Upper lobe of left lung (tissue), 4 donors: ENCODE results near the gene PACSIN3.

Source experiments
- EP300 ChIP-seq, 4 donors: sonication (generic); formaldehyde crosslinking; IDR thresholded peaks; one replicate each; pipeline ENCODE4 v1.5.1; 2017; ENCODE audit warnings: antibody characterized with exemption in 4 of 4, control low read depth in 2 of 4
- POLR2A ChIP-seq, 4 donors: fragments of 450-650 bp; IDR thresholded peaks; one replicate each; pipeline ENCODE4 v1.5.1; 2016 to 2017; ENCODE audit warnings: antibody characterized with exemption in 4 of 4, mild to moderate bottlenecking in 2 of 4
- POLR2AphosphoS5 ChIP-seq, 2 donors: sonication (generic); formaldehyde crosslinking; IDR thresholded peaks; one replicate each; pipeline ENCODE4 v1.5.1; 2017; ENCODE audit warnings: antibody characterized with exemption in 2 of 2
- TF ChIP-seq, protein P1 (sequence below), 6 experiments: fragments of 450-650 bp in 4 of 6; fragments of 200-600 bp in 2 of 6; sonication (generic) in 2 of 6; IDR thresholded peaks; one replicate each; pipeline ENCODE4 v1.5.1; 2016 to 2019; ENCODE audit warnings: antibody characterized with exemption in 6 of 6

DNA sequence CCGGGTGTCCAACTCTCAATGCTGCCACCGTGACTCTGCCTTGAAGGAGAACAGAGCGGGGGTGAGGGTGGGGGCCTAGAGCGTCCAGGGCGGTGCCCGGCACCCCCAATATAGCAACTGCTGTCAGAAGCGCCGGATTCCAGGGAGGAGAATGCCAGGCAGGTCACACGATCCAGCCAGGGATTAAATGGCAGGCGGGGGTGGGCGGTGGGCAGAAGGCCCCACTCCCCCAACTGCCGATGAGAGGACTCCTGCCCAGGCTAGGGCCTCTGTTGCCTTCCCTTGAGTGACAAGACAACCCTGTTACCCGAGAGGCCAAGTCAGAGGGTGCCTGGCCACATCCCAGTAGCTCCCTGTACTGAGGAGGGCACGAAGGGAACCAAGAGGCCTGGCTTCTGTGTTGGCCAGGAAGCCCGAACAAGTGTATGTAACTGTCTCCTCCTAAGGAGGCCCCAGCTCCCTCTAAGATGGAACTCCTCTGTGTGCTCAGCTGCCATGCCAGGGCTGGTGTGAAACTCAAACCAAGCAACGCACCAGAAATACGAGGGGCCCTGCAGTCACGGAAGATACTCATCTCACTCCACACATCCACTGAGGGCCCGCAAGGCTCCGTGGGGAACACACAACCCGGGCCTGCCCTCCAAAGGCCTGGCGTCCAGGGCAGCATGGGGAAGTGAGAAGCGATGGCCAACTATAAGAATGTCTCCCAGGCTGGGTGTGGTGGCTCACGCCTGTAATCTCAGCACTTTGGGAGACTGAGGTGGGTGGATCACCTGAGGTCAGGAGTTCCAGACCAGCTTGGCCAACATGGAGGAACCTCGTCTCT, 3.0 kb downstream of the PACSIN3 start:
- TF ChIP-seq, protein P1, sequence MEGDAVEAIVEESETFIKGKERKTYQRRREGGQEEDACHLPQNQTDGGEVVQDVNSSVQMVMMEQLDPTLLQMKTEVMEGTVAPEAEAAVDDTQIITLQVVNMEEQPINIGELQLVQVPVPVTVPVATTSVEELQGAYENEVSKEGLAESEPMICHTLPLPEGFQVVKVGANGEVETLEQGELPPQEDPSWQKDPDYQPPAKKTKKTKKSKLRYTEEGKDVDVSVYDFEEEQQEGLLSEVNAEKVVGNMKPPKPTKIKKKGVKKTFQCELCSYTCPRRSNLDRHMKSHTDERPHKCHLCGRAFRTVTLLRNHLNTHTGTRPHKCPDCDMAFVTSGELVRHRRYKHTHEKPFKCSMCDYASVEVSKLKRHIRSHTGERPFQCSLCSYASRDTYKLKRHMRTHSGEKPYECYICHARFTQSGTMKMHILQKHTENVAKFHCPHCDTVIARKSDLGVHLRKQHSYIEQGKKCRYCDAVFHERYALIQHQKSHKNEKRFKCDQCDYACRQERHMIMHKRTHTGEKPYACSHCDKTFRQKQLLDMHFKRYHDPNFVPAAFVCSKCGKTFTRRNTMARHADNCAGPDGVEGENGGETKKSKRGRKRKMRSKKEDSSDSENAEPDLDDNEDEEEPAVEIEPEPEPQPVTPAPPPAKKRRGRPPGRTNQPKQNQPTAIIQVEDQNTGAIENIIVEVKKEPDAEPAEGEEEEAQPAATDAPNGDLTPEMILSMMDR (IDR thresholded peaks at IDR 0.05), result no peak
- TF ChIP-seq POLR2A (IDR thresholded peaks at IDR 0.05) (no peak), POLR2AphosphoS5 (IDR thresholded peaks at IDR 0.05) (no peak), EP300 (IDR thresholded peaks at IDR 0.05) (no peak)
